Epithelial cell of esophagus (primary cell): Measurements from ENCODE around the gene ZNF784.

Experiments used
- DNase-seq: peaks from one replicate; pipeline ENCODE4 v3.0.0; 2010; ENCODE audit warnings: low read depth
- H3K4me3 ChIP-seq: 2 replicates; pipeline ENCODE4 v1.5.1; 2011; ENCODE audit warnings: mild to moderate bottlenecking, low read length, control low read depth
- TF ChIP-seq, protein P1 (sequence below): IDR thresholded peaks from 2 replicates; pipeline ENCODE4 v1.5.1; 2011; ENCODE audit warnings: low read depth, mild to moderate bottlenecking, low read length, control low read depth, inconsistent platforms; ENCODE audit not compliant: insufficient read depth; ENCODE audit errors: missing control alignments

ZNF784 gene

GRCh38 chr19:55606817-55607216 lies 17.5 kb downstream of the ZNF784 start:
- no peak for DNase-seq
- TF ChIP-seq, protein P1, sequence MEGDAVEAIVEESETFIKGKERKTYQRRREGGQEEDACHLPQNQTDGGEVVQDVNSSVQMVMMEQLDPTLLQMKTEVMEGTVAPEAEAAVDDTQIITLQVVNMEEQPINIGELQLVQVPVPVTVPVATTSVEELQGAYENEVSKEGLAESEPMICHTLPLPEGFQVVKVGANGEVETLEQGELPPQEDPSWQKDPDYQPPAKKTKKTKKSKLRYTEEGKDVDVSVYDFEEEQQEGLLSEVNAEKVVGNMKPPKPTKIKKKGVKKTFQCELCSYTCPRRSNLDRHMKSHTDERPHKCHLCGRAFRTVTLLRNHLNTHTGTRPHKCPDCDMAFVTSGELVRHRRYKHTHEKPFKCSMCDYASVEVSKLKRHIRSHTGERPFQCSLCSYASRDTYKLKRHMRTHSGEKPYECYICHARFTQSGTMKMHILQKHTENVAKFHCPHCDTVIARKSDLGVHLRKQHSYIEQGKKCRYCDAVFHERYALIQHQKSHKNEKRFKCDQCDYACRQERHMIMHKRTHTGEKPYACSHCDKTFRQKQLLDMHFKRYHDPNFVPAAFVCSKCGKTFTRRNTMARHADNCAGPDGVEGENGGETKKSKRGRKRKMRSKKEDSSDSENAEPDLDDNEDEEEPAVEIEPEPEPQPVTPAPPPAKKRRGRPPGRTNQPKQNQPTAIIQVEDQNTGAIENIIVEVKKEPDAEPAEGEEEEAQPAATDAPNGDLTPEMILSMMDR = no peak
- peak overlapping the region; percentile 79 for H3K4me3 ChIP-seq

GRCh38 chr19:55606471-55606787 lies 17.9 kb downstream of the ZNF784 start:
- DNase-seq = no peak
- TF ChIP-seq, protein P1 = no peak
- H3K4me3 ChIP-seq = peak overlapping the region; percentile 79

DNA sequence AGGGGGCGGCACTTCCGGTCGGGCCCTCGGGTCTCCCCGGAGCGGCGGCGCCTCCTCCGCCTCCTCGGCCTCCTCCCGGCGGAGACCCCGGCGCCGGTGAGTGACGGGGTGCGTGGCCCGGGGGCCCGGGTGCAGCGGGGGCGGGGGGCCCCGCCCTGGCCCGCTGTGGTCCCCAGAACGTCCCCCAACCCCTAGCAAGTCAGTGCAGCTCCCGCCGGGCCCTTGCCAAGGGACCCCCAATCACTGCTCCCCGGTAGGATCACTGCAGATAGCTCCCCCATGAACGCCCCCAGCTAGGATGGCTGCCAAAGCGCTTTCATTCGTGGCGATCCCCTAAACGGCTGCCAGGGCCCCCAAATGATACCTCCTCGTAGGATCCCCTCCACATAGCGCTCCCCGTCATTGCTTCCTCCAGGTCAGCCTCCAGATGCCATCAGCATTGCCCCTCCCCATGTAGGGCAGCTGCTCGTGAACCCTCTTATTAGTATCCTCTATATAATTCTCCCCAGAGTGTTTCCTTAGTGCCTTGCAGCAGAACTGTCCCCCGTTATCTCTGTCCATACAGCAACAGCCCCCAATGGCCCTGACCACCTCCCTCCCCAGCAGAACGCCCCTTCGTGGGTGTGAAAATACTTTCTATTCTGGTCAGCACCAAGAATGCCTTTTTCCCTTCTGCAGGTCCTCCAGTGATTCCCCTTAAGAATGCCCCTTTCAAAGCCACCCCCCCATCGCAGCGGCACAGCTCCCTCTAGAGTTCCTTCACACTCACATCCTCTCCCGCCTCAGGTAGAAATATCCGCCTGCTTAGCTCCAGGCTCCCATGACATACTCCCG lies 18.5 kb downstream of the ZNF784 start, which contains the start of gene ZNF865:
ZNF865 (plus strand) TSS at position 11 of the 834 bp plus-strand sequence. CDS start 7,972 bp downstream, outside the sequence.
- H3K4me3 ChIP-seq = peak within 1 kb of the TSS; percentile 79
- peak; percentile 89 for DNase-seq
- TF ChIP-seq, protein P1 = peak; percentile 83

GRCh38 chr19:55605207-55605636 lies 19.1 kb downstream of the ZNF784 start:
- peak overlapping the region; percentile 79 for H3K4me3 ChIP-seq
- peak; percentile 97 for DNase-seq
- TF ChIP-seq, protein P1 = no peak

DNA sequence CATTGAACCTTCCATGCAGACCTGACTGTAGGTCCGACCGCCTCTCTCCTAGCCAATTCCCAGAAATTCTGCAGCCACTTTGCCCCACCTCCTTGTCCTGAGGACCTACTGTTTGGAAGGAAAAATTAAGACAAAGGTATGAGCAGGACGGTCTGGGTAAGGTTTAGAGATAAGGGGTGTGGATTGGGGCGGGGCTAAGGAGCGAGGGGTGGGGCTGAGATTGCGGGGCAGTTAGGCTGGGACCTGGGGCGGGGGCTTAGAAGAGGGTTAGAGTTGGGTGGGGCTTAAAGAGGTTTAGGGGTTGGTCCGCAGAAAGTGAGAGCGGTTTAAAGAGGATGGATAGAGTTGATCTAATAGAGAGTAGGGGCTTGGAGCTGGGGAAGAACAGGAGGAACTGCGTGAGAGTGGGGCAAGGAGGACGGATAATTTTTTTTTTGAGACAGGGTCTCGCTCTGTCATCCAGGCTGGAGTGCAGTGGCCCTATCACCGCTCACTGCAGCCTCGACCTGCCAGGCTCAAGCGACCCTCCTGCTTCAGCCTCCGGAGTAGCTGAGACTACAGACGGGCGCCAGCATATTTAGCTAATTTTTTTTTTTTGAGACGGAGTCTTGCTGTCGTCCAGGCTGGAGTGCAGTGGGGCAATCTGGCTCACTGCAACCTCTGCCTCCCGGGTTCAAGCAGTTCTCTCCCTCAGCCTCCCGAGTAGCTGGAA lies 20.6 kb downstream of the ZNF784 start:
- H3K4me3 ChIP-seq = no peak overlapping the region
- DNase-seq = no peak
- TF ChIP-seq, protein P1 = no peak

GRCh38 chr19:55603115-55603514 lies 21.3 kb downstream of the ZNF784 start:
- no peak for DNase-seq
- no peak overlapping the region for H3K4me3 ChIP-seq
- TF ChIP-seq, protein P1 = no peak
